H9 (cell line): ENCODE results near the gene MARS1. TPM values are rescaled to one million over a fixed set of nuclear protein-coding genes. Genes with fewer than 3 reads are reported as not detected.

ENCODE experiments used
- DNase-seq: peaks from one replicate; pipeline ENCODE4 v3.0.0-alpha.2; 2017
- H2AFZ ChIP-seq: one replicate; pipeline ENCODE4 v1.6.1; 2013; ENCODE audit warnings: mild to moderate bottlenecking, low read length, control low read depth, moderate library complexity
- H2AK5ac ChIP-seq: 2 replicates; pipeline ENCODE4 v1.6.1; 2013; ENCODE audit warnings: low read length, control low read depth, mixed read lengths; ENCODE audit not compliant: insufficient read length
- H2BK120ac ChIP-seq: one replicate; pipeline ENCODE4 v1.6.1; 2013; ENCODE audit warnings: low read depth, mild to moderate bottlenecking, low read length, control low read depth, inconsistent platforms; ENCODE audit not compliant: poor library complexity, severe bottlenecking
- H2BK12ac ChIP-seq: 2 replicates; pipeline ENCODE4 v1.6.1; 2013; ENCODE audit warnings: low read length, control low read depth, mixed read lengths, low read depth; ENCODE audit not compliant: insufficient read length
- H2BK15ac ChIP-seq: 2 replicates; pipeline ENCODE4 v1.6.1; 2013; ENCODE audit warnings: low read depth, low read length, control low read depth
- H2BK20ac ChIP-seq: one replicate; pipeline ENCODE4 v1.6.1; 2013; ENCODE audit warnings: low read depth, mild to moderate bottlenecking, low read length, control low read depth, inconsistent platforms; ENCODE audit not compliant: poor library complexity, severe bottlenecking
- H2BK5ac ChIP-seq: 2 replicates; pipeline ENCODE4 v1.6.1; 2013; ENCODE audit warnings: low read length, control low read depth, mixed read lengths; ENCODE audit not compliant: insufficient read length
- H3K14ac ChIP-seq: 2 replicates; pipeline ENCODE4 v1.6.1; 2013; ENCODE audit warnings: low read length, control low read depth; ENCODE audit not compliant: insufficient read depth
- H3K18ac ChIP-seq: 2 replicates; pipeline ENCODE4 v1.6.1; 2013; ENCODE audit warnings: low read depth, mild to moderate bottlenecking, mixed read lengths, low read length, control low read depth; ENCODE audit not compliant: insufficient read length
- H3K23ac ChIP-seq: 2 replicates; pipeline ENCODE4 v1.6.1; 2013; ENCODE audit warnings: low read length, control low read depth, mixed read lengths, low read depth; ENCODE audit not compliant: insufficient read length
- H3K23me2 ChIP-seq: 2 replicates; pipeline ENCODE4 v1.6.1; 2013; ENCODE audit warnings: low read depth, mild to moderate bottlenecking, mixed read lengths, low read length, control low read depth; ENCODE audit not compliant: insufficient read length, poor library complexity, severe bottlenecking
- H3K27ac ChIP-seq: 2 replicates; pipeline ENCODE4 v1.5.1; 2013; ENCODE audit warnings: low read length, control low read depth, mixed read lengths, low read depth; ENCODE audit not compliant: insufficient read length
- H3K27me3 ChIP-seq: 2 replicates; pipeline ENCODE4 v1.6.1; 2013; ENCODE audit warnings: low read length, control low read depth, inconsistent platforms; ENCODE audit not compliant: insufficient read depth
- H3K4ac ChIP-seq: 2 replicates; pipeline ENCODE4 v1.6.1; 2013; ENCODE audit warnings: low read depth, mild to moderate bottlenecking, control low read depth, inconsistent platforms, low read length, moderate library complexity
- H3K4me1 ChIP-seq: 2 replicates; pipeline ENCODE4 v1.6.1; 2013; ENCODE audit warnings: low read length, control low read depth, inconsistent platforms; ENCODE audit not compliant: insufficient read depth
- H3K4me2 ChIP-seq: 2 replicates; pipeline ENCODE4 v1.6.1; 2013; ENCODE audit warnings: low read length, control low read depth, mixed read lengths; ENCODE audit not compliant: insufficient read length, insufficient read depth
- H3K56ac ChIP-seq: 2 replicates; pipeline ENCODE4 v1.6.1; 2013; ENCODE audit warnings: low read depth, mild to moderate bottlenecking, mixed read lengths, low read length, control low read depth; ENCODE audit not compliant: insufficient read length
- H3K79me1 ChIP-seq: 2 replicates; pipeline ENCODE4 v1.6.1; 2013; ENCODE audit warnings: low read depth, mild to moderate bottlenecking, moderate library complexity, low read length, control low read depth, inconsistent platforms; ENCODE audit not compliant: insufficient read depth, poor library complexity, severe bottlenecking
- H3K79me2 ChIP-seq: 2 replicates; pipeline ENCODE4 v1.6.1; 2013; ENCODE audit warnings: low read length, control low read depth, inconsistent platforms; ENCODE audit not compliant: insufficient read depth
- H3K9ac ChIP-seq: 2 replicates; pipeline ENCODE4 v1.6.1; 2013; ENCODE audit warnings: low read length, control low read depth, mixed read lengths; ENCODE audit not compliant: insufficient read length; ENCODE audit errors: extremely low read depth
- H3K9me3 ChIP-seq: one replicate; pipeline ENCODE4 v1.6.1; 2013; ENCODE audit warnings: low read depth, low read length, inconsistent platforms; ENCODE audit not compliant: control insufficient read depth
- H3T11ph ChIP-seq: one replicate; pipeline ENCODE4 v1.6.1; 2013; ENCODE audit warnings: mild to moderate bottlenecking, low read length, control low read depth, inconsistent platforms
- H4K20me1 ChIP-seq: one replicate; pipeline ENCODE4 v1.6.1; 2013; ENCODE audit not compliant: control insufficient read depth, insufficient read length, insufficient read depth
- H4K5ac ChIP-seq: 2 replicates; pipeline ENCODE4 v1.6.1; 2013; ENCODE audit warnings: low read depth, mild to moderate bottlenecking, mixed read lengths, low read length, control low read depth; ENCODE audit not compliant: insufficient read length
- H4K8ac ChIP-seq: replicated peaks from 2 replicates; pipeline ENCODE4 v1.6.1; 2013; ENCODE audit warnings: low read length, control low read depth, mixed read lengths, low read depth; ENCODE audit not compliant: insufficient read length
- H4K91ac ChIP-seq: 2 replicates; pipeline ENCODE4 v1.6.1; 2013; ENCODE audit warnings: low read depth, mild to moderate bottlenecking, moderate library complexity, mixed read lengths, low read length, control low read depth; ENCODE audit not compliant: insufficient read length
- H3K27ac Mint-ChIP-seq, 3 experiments: 2 replicates in 2 of 3; 3 replicates in 1 of 3; pipeline ENCODE4 v1.8.0; 2020 to 2021; ENCODE audit warnings: mixed read lengths in 3 of 3, mild to moderate bottlenecking in 1 of 3, moderate library complexity in 1 of 3
- H3K27me3 Mint-ChIP-seq: 2 replicates; pipeline ENCODE4 v1.8.0; 2021; ENCODE audit warnings: low read depth, mild to moderate bottlenecking, moderate library complexity, mixed read lengths
- H3K36me3 Mint-ChIP-seq, 3 experiments: 2 replicates in 2 of 3; 3 replicates in 1 of 3; pipeline ENCODE4 v1.8.0; 2020 to 2021; ENCODE audit warnings: low read depth in 3 of 3, mixed read lengths in 3 of 3; ENCODE audit not compliant: insufficient read depth in 1 of 3
- H3K4me1 Mint-ChIP-seq, 2 experiments: 2 replicates each; pipeline ENCODE4 v1.8.0; 2020; ENCODE audit warnings: mixed read lengths in 2 of 2
- H3K4me3 Mint-ChIP-seq, 2 experiments: 2 replicates in 1 of 2; 3 replicates in 1 of 2; pipeline ENCODE4 v1.8.0; 2020 to 2021; ENCODE audit warnings: mild to moderate bottlenecking in 2 of 2, mixed read lengths in 2 of 2, moderate library complexity in 1 of 2
- H3K9me3 Mint-ChIP-seq, 2 experiments: 2 replicates in 1 of 2; 3 replicates in 1 of 2; pipeline ENCODE4 v1.8.0; 2020; ENCODE audit warnings: mild to moderate bottlenecking in 2 of 2, mixed read lengths in 2 of 2, moderate library complexity in 1 of 2
- CTCF ChIP-seq: fragments of 200-600 bp; sonication (generic); conservative IDR thresholded peaks from 3 replicates; pipeline ENCODE4 v1.8.0; 2021; ENCODE audit warnings: antibody characterized with exemption, mild to moderate bottlenecking
- WGBS: extraction: QIAGEN DNeasy Blood & Tissue Kit; methylation state at CpG from one replicate; pipeline ENCODE4 v1.1.7; 2013; ENCODE audit warnings: missing lambda C conversion rate, low lambda C conversion rate, mixed read lengths; ENCODE audit not compliant: insufficient read length; ENCODE audit errors: extremely low coverage; 5-methylcytosine and 5-hydroxymethylcytosine counted together
- total RNA-seq: library from RNA; stranded (reverse); gene quantifications from 2 replicates; pipeline ENCODE4 v1.2.1, GENCODE V29; 2021

MARS1 gene
- total RNA-seq, 1 experiment from 2014 or later, result 368 TPM

- no peak for TF ChIP-seq CTCF
- WGBS, result no CpG with 5 or more reads among the region's 5 CpGs
- Mint-ChIP-seq H3K27me3 (no peaks in the 10 kb centered on the region; the same call in 1 of the 2 replicates), H3K27ac (peak overlapping the region in 1 of 3 experiments; percentile 19; a peak in 1 of 7 replicates), H3K36me3 (peaks cover 19 to 64% (median 61%) of the 10 kb centered on the region in 3 experiments; a peak in 6 of 7 replicates), H3K4me3 (no peak overlapping the region), H3K9me3 (no peaks in the 10 kb centered on the region), H3K4me1 (peaks cover 15 to 33% of the 10 kb centered on the region in 2 experiments)
- H3K79me2 ChIP-seq, result no peaks in the 10 kb centered on the region
- H3K4me1 ChIP-seq, result no peaks in the 10 kb centered on the region; the same call in 1 of the 2 replicates
- H4K8ac ChIP-seq, result no peak overlapping the region
- no peak overlapping the region for H3K27ac ChIP-seq
- no peak overlapping the region for H2AFZ ChIP-seq
- no peak overlapping the region for H2BK5ac ChIP-seq
- no peak overlapping the region for H2BK15ac ChIP-seq
- H3K79me1 ChIP-seq, result no peaks in the 10 kb centered on the region
- H4K5ac ChIP-seq, result no peak overlapping the region
- H4K91ac ChIP-seq, result no peak overlapping the region
- H3K9ac ChIP-seq, result no peak overlapping the region
- no peak overlapping the region for H3K14ac ChIP-seq
- no peaks in the 10 kb centered on the region for H3K9me3 ChIP-seq
- no peak overlapping the region for H3T11ph ChIP-seq
- H3K4me2 ChIP-seq, result no peak overlapping the region
- no peak overlapping the region for H2BK20ac ChIP-seq
- DNase-seq, result no peak
- peaks cover 8% of the 10 kb centered on the region for H3K23me2 ChIP-seq
- H2BK120ac ChIP-seq, result no peak overlapping the region
- H4K20me1 ChIP-seq, result no peaks in the 10 kb centered on the region
- no peak overlapping the region for H3K18ac ChIP-seq
- no peak overlapping the region for H2AK5ac ChIP-seq
- no peaks in the 10 kb centered on the region for H3K27me3 ChIP-seq
- H3K56ac ChIP-seq, result no peak overlapping the region
- H3K23ac ChIP-seq, result no peak overlapping the region
- no peak overlapping the region for H3K4ac ChIP-seq
- H2BK12ac ChIP-seq, result no peak overlapping the region
Measured at GRCh38 chr12:57527184-57527583, 39.3 kb downstream of the MARS1 start.
